ENCODE results near the gene OR10Z1. TPM values are rescaled to one million over a fixed set of nuclear protein-coding genes. Genes with fewer than 3 reads are reported as not detected.

Gene OR10Z1
- total RNA-seq (2022) (not detected in 2 replicates), Bru-seq, nascent RNA (not detected), BruChase-seq, experiment 1, labeled RNA remaining after a 6-hour chase (not detected), BruChase-seq, experiment 2, labeled RNA remaining after a 2-hour chase (not detected)
- long read RNA-seq = 0 reads

GRCh38 chr1:158604968-158605367 lies at the start of gene OR10Z1:
OR10Z1 (plus strand) TSS chr1:158605268; CDS start chr1:158606439, 1,171 bp downstream.
- Mint-ChIP-seq H3K4me1 (ENCODE audit: insufficient read depth, unreplicated experiment) (no peaks in the 10 kb centered on the region), H3K27ac (ENCODE audit: low read depth, unreplicated experiment) (no peak within 1 kb of the TSS), H3K36me3 (ENCODE audit: insufficient read depth, unreplicated experiment) (no peaks in the 10 kb centered on the region), H3K27me3 (ENCODE audit: insufficient read depth, unreplicated experiment) (peaks cover 49% of the 10 kb centered on the region), H3K9me3 (ENCODE audit: unreplicated experiment) (no peaks in the 10 kb centered on the region), H3K4me3 (ENCODE audit: unreplicated experiment) (no peak within 1 kb of the TSS)
- TF ChIP-seq CTCF (IDR thresholded peaks at IDR 0.05; ENCODE audit: unreplicated experiment) = no peak
- CTCF ChIA-PET = no interaction called here
- BruUV-seq (replicated peaks) = no TSS peak
- intact Hi-C loops (cut with micrococcal nuclease) = no loop called here
- POLR2A ChIA-PET = no interaction called here
- no peak for DNase-seq (ENCODE audit: unreplicated experiment)

- Mint-ChIP-seq H3K27me3 (ENCODE audit: insufficient read depth, unreplicated experiment) (peaks cover 68% of the 10 kb centered on the region), H3K4me1 (ENCODE audit: insufficient read depth, unreplicated experiment) (no peaks in the 10 kb centered on the region), H3K9me3 (ENCODE audit: unreplicated experiment) (no peaks in the 10 kb centered on the region), H3K36me3 (ENCODE audit: insufficient read depth, unreplicated experiment) (no peaks in the 10 kb centered on the region), H3K27ac (ENCODE audit: low read depth, unreplicated experiment) (no peak overlapping the region), H3K4me3 (ENCODE audit: unreplicated experiment) (no peak overlapping the region)
- ChIA-PET CTCF (no interaction called here), POLR2A (no interaction called here)
- TF ChIP-seq CTCF (IDR thresholded peaks at IDR 0.05; ENCODE audit: unreplicated experiment) = no peak
- no peak for DNase-seq (ENCODE audit: unreplicated experiment)
- BruUV-seq (replicated peaks) = no TSS peak
- intact Hi-C loops (cut with micrococcal nuclease) = no loop called here
Observed at GRCh38 chr1:158559696-158560095, 45.4 kb upstream of the OR10Z1 start.

- CTCF ChIA-PET = interaction anchor here (0.6 to 1.2 kb wide), 4 partner anchors 10 to 529 kb away, joined by 3 to 4 read pairs (median 4); partner anchors contain the start of gene OR6Y1
- BruUV-seq (replicated peaks) = no TSS peak
- no peak for DNase-seq (ENCODE audit: unreplicated experiment)
- no peaks in the 10 kb centered on the region for H3K4me1 Mint-ChIP-seq (ENCODE audit: insufficient read depth, unreplicated experiment)
- H3K27ac Mint-ChIP-seq (ENCODE audit: low read depth, unreplicated experiment) = no peak overlapping the region
- H3K4me3 Mint-ChIP-seq (ENCODE audit: unreplicated experiment) = no peak overlapping the region
- H3K27me3 Mint-ChIP-seq (ENCODE audit: insufficient read depth, unreplicated experiment) = peaks cover 81% of the 10 kb centered on the region
- intact Hi-C loops (cut with micrococcal nuclease) = no loop called here
- H3K36me3 Mint-ChIP-seq (ENCODE audit: insufficient read depth, unreplicated experiment) = no peaks in the 10 kb centered on the region
- no peak for TF ChIP-seq CTCF (IDR thresholded peaks at IDR 0.05; ENCODE audit: unreplicated experiment)
- H3K9me3 Mint-ChIP-seq (ENCODE audit: unreplicated experiment) = no peaks in the 10 kb centered on the region
- POLR2A ChIA-PET = no interaction called here
Observed at GRCh38 chr1:158563853-158564252, 41.2 kb upstream of the OR10Z1 start.

- no TSS peak for BruUV-seq (replicated peaks)
- no peak overlapping the region for H3K4me3 Mint-ChIP-seq (ENCODE audit: unreplicated experiment)
Observed at GRCh38 chr1:158564608-158565007, 40.5 kb upstream of the OR10Z1 start.

More at GRCh38 chr1:158564608-158565007, 40.5 kb upstream of the OR10Z1 start:
- H3K4me1 Mint-ChIP-seq (ENCODE audit: insufficient read depth, unreplicated experiment) = no peaks in the 10 kb centered on the region
- H3K27me3 Mint-ChIP-seq (ENCODE audit: insufficient read depth, unreplicated experiment) = peaks cover 79% of the 10 kb centered on the region
- TF ChIP-seq CTCF (IDR thresholded peaks at IDR 0.05; ENCODE audit: unreplicated experiment) = no peak
- DNase-seq (ENCODE audit: unreplicated experiment) = no peak
- H3K27ac Mint-ChIP-seq (ENCODE audit: low read depth, unreplicated experiment) = no peak overlapping the region
- ChIA-PET CTCF (interaction anchor here (0.7 kb wide), 1 partner anchor 11 kb away, joined by 3 read pairs; the partner anchor contains the start of gene OR6Y1), POLR2A (no interaction called here)
- intact Hi-C loops (cut with micrococcal nuclease) = no loop called here
- H3K36me3 Mint-ChIP-seq (ENCODE audit: insufficient read depth, unreplicated experiment) = no peaks in the 10 kb centered on the region
- H3K9me3 Mint-ChIP-seq (ENCODE audit: unreplicated experiment) = no peaks in the 10 kb centered on the region

Data from MCF 10A (cell line).